ENCODE data around the gene FFAR1. TPM values are rescaled to one million over a fixed set of nuclear protein-coding genes. Genes with fewer than 3 reads are reported as not detected.

Gene FFAR1
- total and polyA plus RNA-seq, 2 of the 8 experiments (the other 6 are each of a cell fraction or from before 2014, with no cell fraction given): not detected

DNA sequence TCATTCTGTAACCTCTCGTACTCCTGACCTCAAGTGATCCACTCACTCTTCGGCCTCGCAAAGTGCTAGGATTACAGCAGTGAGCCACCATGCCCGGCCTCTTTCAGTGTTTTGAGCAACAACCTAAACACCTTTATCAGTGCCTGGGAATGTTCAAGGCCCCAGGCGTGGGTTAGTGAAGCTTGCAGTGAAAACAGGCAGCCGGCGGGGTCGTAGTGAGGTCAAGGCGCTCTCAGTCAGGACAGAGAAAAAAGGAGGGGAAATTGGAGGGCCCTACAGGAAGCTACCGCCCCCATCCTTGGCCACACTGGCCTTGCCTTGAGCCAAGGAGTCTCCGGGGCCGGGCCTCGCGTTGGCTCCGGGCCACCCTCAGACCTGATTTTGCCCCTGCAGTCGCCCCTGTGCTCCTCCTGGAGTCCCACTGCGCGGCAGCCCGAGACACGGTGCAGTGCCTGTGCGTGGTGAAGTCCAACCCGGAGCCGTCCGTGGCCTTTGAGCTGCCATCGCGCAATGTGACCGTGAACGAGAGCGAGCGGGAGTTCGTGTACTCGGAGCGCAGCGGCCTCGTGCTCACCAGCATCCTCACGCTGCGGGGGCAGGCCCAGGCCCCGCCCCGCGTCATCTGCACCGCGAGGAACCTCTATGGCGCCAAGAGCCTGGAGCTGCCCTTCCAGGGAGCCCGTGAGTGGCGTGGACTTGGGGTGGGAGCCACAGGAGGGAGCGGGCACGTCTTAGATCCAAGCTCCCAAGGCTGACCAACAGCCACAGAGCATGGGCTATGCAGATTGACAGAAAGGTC lies 38.0 kb upstream of the FFAR1 start (continued):
- TF ChIP-seq, protein P1, sequence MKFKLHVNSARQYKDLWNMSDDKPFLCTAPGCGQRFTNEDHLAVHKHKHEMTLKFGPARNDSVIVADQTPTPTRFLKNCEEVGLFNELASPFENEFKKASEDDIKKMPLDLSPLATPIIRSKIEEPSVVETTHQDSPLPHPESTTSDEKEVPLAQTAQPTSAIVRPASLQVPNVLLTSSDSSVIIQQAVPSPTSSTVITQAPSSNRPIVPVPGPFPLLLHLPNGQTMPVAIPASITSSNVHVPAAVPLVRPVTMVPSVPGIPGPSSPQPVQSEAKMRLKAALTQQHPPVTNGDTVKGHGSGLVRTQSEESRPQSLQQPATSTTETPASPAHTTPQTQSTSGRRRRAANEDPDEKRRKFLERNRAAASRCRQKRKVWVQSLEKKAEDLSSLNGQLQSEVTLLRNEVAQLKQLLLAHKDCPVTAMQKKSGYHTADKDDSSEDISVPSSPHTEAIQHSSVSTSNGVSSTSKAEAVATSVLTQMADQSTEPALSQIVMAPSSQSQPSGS (IDR thresholded peaks at IDR 0.05; ENCODE audit: low read length): no peak
- TF ChIP-seq ZNF274 (IDR thresholded peaks at IDR 0.05; ENCODE audit: borderline replicate concordance, extremely low read depth, low read length) (no peak), TAF7 (optimal IDR thresholded peaks at IDR 0.05; ENCODE audit: borderline replicate concordance, low read depth, low read length) (no peak), GABPA (IDR thresholded peaks at IDR 0.05; ENCODE audit: borderline replicate concordance, insufficient read depth, low read length) (no peak), KDM1A (IDR thresholded peaks at IDR 0.05; ENCODE audit: borderline replicate concordance, low read length) (no peak)
- TF ChIP-seq, protein P2, sequence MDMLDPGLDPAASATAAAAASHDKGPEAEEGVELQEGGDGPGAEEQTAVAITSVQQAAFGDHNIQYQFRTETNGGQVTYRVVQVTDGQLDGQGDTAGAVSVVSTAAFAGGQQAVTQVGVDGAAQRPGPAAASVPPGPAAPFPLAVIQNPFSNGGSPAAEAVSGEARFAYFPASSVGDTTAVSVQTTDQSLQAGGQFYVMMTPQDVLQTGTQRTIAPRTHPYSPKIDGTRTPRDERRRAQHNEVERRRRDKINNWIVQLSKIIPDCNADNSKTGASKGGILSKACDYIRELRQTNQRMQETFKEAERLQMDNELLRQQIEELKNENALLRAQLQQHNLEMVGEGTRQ (IDR thresholded peaks at IDR 0.05; ENCODE audit: low read length): no peak
- TF ChIP-seq, protein P3, sequence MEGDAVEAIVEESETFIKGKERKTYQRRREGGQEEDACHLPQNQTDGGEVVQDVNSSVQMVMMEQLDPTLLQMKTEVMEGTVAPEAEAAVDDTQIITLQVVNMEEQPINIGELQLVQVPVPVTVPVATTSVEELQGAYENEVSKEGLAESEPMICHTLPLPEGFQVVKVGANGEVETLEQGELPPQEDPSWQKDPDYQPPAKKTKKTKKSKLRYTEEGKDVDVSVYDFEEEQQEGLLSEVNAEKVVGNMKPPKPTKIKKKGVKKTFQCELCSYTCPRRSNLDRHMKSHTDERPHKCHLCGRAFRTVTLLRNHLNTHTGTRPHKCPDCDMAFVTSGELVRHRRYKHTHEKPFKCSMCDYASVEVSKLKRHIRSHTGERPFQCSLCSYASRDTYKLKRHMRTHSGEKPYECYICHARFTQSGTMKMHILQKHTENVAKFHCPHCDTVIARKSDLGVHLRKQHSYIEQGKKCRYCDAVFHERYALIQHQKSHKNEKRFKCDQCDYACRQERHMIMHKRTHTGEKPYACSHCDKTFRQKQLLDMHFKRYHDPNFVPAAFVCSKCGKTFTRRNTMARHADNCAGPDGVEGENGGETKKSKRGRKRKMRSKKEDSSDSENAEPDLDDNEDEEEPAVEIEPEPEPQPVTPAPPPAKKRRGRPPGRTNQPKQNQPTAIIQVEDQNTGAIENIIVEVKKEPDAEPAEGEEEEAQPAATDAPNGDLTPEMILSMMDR (IDR thresholded peaks at IDR 0.05; ENCODE audit: control extremely low read depth in 1 of 3, insufficient read depth in 1 of 3, low read depth in 1 of 3, low read length in 3 of 3): no peak
- TF ChIP-seq, protein P4, sequence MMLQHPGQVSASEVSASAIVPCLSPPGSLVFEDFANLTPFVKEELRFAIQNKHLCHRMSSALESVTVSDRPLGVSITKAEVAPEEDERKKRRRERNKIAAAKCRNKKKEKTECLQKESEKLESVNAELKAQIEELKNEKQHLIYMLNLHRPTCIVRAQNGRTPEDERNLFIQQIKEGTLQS (IDR thresholded peaks at IDR 0.05; ENCODE audit: insufficient read depth, low read depth, low read length): no peak
